C4-2B (cell line): ENCODE results near the gene CCNY.

Source experiments
- CTCF ChIP-seq: fragments of 450-650 bp; conservative IDR thresholded peaks from 2 replicates; pipeline ENCODE4 v1.5.1; 2017; ENCODE audit warnings: mild to moderate bottlenecking
- ZFX ChIP-seq: fragments of 450-650 bp; IDR thresholded peaks from 2 replicates; pipeline ENCODE4 v1.6.1; 2017

- TF ChIP-seq CTCF (no peak), ZFX (no peak)
Measured at GRCh38 chr10:35391954-35392262, 55.6 kb downstream of the CCNY start.
